H4 (cell line): ENCODE measurements around the gene GAP43. TPM values are rescaled to one million over a fixed set of nuclear protein-coding genes. Genes with fewer than 3 reads are reported as not detected.

Experiments
- DNase-seq: peaks from one replicate; pipeline ENCODE4 v3.0.0-alpha.2; 2015; ENCODE audit warnings: low spot score
- total RNA-seq: library from RNA; depleted of rRNA; stranded (reverse); fragments of >200 nt; shearing (Covaris generic); gene quantifications from 2 replicates; pipeline ENCODE4 v1.2.3, GENCODE V29; 2014

The GAP43 gene
- total RNA-seq, 1 experiment from 2014 or later: 0.10 TPM

- DNase-seq: no peak
Observed at GRCh38 chr3:115627180-115628074, 4.1 kb downstream of the GAP43 start.

- DNase-seq: no peak
Observed at GRCh38 chr3:115628075-115628412, 4.7 kb downstream of the GAP43 start.

- no peak for DNase-seq
Observed at GRCh38 chr3:115630850-115631249, 7.5 kb downstream of the GAP43 start.

- no peak for DNase-seq
Observed at GRCh38 chr3:115632026-115632425, 8.7 kb downstream of the GAP43 start.

- DNase-seq: no peak
Observed at GRCh38 chr3:115633467-115633866, 10.2 kb downstream of the GAP43 start.

GRCh38 chr3:115634052-115634451, 10.7 kb downstream of the GAP43 start:
- no peak for DNase-seq

GRCh38 chr3:115635406-115635805, 12.1 kb downstream of the GAP43 start:
- DNase-seq: no peak

GRCh38 chr3:115638241-115638640, 14.9 kb downstream of the GAP43 start:
- no peak for DNase-seq

GRCh38 chr3:115638991-115639390, 15.7 kb downstream of the GAP43 start:
- no peak for DNase-seq

- DNase-seq: no peak
Observed at GRCh38 chr3:115644391-115644790, 21.1 kb downstream of the GAP43 start.

GRCh38 chr3:115646027-115646690, 22.8 kb downstream of the GAP43 start:
- no peak for DNase-seq

- no peak for DNase-seq
Observed at GRCh38 chr3:115648559-115648958, 25.2 kb downstream of the GAP43 start.

- no peak for DNase-seq
Observed at GRCh38 chr3:115651087-115651486, 27.8 kb downstream of the GAP43 start.

- DNase-seq: no peak
Observed at GRCh38 chr3:115651599-115651998, 28.3 kb downstream of the GAP43 start.

- DNase-seq: no peak
Observed at GRCh38 chr3:115652738-115653137, 29.4 kb downstream of the GAP43 start.

GRCh38 chr3:115655761-115656282, 32.5 kb downstream of the GAP43 start:
- no peak for DNase-seq

GRCh38 chr3:115657168-115657567, 33.9 kb downstream of the GAP43 start:
- DNase-seq: no peak

GRCh38 chr3:115658032-115658336, 34.7 kb downstream of the GAP43 start:
- DNase-seq: no peak

- peak; percentile 87 for DNase-seq
Observed at GRCh38 chr3:115658337-115659181, 35.2 kb downstream of the GAP43 start.

GRCh38 chr3:115659253-115660220, 36.2 kb downstream of the GAP43 start:
- DNase-seq: no peak
